AG10803 (cell line): ENCODE data around the gene RSRC1.

Experiments
- DNase-seq: peaks from one replicate; pipeline ENCODE4 v3.0.0; 2010; ENCODE audit warnings: low read depth
- H3K4me3 ChIP-seq: 2 replicates; pipeline ENCODE4 v1.5.1; 2011; ENCODE audit warnings: mild to moderate bottlenecking, low read length, control low read depth
- TF ChIP-seq, protein P1 (sequence below): conservative IDR thresholded peaks from 2 replicates; pipeline ENCODE4 v1.5.1; 2011; ENCODE audit warnings: mild to moderate bottlenecking, low read length, control low read depth, inconsistent platforms

RSRC1 gene

DNA sequence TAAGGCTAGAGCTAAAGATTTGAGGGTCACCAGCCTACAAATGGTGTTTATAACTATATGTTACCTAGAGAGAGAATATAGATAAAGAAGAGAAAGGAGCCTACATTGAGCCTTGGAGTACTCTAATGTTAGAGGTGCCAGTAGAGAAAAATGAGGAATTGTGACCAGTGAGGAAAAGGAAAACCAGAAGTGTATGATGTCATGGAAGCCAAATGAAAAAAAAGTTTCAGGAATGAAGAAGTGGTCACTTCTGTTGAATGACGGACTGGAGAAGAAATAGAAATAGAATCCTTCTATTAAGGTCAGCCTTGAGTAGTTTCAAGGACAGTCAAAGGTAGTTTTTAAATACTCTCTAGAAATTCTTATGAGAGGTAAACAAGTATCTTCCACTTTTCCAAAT lies 409.9 kb downstream of the RSRC1 start:
- DNase-seq, result no peak
- H3K4me3 ChIP-seq, result no peak overlapping the region
- TF ChIP-seq, protein P1, sequence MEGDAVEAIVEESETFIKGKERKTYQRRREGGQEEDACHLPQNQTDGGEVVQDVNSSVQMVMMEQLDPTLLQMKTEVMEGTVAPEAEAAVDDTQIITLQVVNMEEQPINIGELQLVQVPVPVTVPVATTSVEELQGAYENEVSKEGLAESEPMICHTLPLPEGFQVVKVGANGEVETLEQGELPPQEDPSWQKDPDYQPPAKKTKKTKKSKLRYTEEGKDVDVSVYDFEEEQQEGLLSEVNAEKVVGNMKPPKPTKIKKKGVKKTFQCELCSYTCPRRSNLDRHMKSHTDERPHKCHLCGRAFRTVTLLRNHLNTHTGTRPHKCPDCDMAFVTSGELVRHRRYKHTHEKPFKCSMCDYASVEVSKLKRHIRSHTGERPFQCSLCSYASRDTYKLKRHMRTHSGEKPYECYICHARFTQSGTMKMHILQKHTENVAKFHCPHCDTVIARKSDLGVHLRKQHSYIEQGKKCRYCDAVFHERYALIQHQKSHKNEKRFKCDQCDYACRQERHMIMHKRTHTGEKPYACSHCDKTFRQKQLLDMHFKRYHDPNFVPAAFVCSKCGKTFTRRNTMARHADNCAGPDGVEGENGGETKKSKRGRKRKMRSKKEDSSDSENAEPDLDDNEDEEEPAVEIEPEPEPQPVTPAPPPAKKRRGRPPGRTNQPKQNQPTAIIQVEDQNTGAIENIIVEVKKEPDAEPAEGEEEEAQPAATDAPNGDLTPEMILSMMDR, result no peak

DNA sequence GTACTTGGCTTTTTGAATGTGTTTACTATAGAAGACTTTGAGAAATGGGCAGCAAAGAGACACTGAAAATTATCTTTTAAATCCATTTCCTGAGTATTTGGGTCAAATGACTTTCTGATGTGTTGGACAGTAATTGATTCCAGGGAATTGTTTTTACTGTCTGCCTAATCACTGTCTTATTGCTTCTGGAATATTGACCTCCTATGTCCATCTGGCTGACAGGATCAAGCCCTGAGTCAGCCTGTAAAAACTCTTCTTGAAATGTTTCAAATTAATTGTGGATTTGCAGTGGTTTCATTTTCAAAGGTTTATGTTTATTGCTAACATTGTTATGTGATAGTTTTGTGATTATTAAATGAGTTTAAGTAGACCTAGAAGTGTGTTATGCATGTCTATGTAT lies 410.5 kb downstream of the RSRC1 start:
- DNase-seq, result peak; percentile 51
- H3K4me3 ChIP-seq, result no peak overlapping the region
- TF ChIP-seq, protein P1, result no peak

DNA sequence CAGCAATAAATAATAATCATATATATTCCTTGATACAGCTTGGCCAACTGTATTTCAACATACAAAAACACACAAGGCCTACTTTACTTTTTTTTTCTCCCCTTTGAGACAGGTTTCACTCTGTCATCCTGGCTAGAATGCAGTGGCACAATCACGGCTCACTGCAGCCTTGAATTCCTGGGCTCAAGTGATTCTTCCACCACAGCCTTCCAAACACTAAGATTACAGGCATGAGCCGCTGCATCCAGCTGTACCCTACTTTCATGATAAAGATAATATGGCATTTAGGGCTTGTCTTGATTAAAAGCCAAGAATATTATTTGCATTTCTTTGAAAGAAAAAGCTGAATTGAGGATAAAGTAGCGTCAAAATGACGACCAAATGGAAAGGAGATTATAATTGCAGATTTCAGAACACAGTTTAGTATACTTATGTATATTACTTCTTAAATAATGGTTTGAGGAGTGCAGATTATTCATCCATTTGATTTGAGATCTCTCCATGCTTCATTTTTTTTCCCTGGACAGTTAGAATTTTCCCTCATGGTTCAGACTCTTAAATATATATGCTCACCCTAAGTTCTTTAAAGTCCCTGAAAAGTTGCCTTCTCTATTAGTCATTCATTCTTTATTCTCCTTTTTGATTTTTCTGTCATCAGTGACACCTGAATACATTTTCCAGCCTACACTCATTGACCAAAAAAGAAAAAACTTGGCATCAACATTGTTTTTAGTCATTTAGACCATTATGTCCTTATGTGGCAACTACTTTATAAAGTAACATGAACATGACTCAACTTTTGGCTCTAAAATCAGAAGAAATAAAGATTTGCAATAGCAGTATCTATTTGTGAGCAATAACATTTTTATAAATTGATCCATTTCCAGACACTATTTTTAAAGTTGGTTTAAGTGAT lies 412.6 kb downstream of the RSRC1 start:
- peak; percentile 73 for DNase-seq
- TF ChIP-seq, protein P1, result no peak
- H3K4me3 ChIP-seq, result no peak overlapping the region

DNA sequence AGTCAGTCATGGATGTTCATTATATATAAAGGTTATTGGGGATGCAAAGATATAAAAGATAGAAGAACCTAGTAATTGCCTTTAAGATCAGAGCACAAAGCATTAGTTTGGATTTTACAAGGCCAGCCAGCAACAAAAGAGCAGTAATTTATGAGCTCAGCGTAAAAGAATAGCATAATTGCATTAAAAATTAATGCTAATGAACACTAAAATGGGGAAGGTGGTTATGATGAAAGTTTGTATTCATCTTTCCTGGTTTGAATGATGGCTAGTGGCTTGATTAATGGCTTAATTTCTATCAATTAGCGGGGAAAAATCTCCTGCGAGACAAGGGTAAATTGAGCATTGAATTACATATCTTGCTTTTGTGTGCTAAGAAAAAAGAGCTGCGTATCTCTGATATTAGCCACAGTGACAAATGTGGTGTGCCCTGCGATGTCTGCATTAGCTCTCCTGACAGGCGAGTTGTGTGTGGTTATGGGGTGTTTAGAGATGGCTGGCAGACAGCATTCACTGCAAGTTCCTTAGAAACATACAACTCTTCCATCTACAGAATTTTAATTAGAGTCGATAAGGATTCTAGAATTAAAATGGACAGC lies 418.3 kb downstream of the RSRC1 start:
- TF ChIP-seq, protein P1, result no peak
- no peak for DNase-seq
- no peak overlapping the region for H3K4me3 ChIP-seq

DNA sequence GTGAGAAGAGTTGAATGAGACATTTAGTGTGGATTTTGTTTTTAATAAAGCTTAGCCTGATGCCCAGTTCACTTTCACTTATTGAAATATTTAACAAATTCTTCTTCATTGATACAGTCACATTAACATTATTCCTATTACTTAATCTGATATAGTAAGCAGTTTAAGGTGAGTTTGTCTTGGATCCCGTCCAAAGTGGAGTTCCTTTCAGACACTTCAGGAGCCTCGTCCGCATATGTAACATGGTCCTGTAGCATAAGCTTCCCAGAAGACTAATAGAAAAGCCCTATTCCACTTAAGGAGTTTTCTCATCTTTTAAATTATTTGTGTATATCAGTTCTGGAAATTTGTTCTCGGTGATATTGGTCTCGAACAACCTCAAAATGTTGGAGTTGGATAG lies 421.4 kb downstream of the RSRC1 start:
- TF ChIP-seq, protein P1, result no peak

DNA sequence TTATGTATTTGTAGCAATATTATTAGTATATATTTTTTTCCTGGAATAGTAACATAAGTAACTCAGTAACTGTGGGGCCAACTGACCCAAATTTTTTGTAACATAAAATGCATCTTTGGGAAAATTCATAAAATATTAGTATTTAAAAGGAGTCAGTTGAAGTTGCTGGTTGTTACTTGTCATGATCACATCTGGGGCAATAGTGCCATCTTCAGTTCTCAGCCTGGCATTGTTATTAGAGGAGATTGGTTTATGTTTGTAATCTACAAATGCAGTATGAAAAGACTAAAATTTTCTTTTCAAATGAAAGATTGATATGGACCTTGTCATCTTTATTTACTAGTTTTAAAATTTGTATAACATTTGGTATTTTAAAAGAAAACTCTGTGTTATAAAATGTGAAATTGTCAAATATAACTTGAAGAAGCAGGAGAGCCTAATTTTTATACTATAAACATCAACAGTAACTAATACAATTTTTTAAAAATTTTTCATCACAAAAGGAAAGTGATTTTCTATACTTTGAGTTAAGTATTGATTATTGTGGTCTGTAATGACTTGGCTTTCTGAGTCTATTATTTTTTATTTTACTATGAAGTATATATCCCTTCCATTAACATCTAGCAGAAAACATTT lies 422.3 kb downstream of the RSRC1 start:
- TF ChIP-seq, protein P1, result peak; percentile 82
- no peak overlapping the region for H3K4me3 ChIP-seq
- peak; percentile 62 for DNase-seq

More for the DNA sequence above, 421.4 kb downstream of the RSRC1 start:
- no peak overlapping the region for H3K4me3 ChIP-seq
- DNase-seq, result no peak
